HEK293 (cell line): ENCODE measurements around the gene PDE1C.

Experiments
- CTCF ChIA-PET: fragments of 350-600 bp; formaldehyde crosslinking; extraction: SDS; loops from one replicate; lab custom pipeline; 2021; ENCODE audit warnings: antibody characterized with exemption; lab: Yijun Ruan, JAX
- POLR2A ChIA-PET: fragments of 300-600 bp; formaldehyde crosslinking; extraction: SDS; loops from one replicate; lab custom pipeline; 2020; ENCODE audit warnings: antibody characterized with exemption, inconsistent platforms; lab: Yijun Ruan, JAX
- H3K27ac ChIP-seq: fragments of 200-500 bp; sonication (Bioruptor generic); 2 replicates; pipeline ENCODE4 v1.5.1; 2014; ENCODE audit warnings: low read depth, low read length, control low read depth, inconsistent platforms; ENCODE audit errors: extremely low read depth
- H3K36me3 ChIP-seq, 2 experiments: fragments of 200-500 bp in 1 of 2; sonication (Bioruptor generic) in 1 of 2; 1 replicate in 1 of 2; 2 replicates in 1 of 2; pipeline ENCODE4 v1.5.1; 2014 to 2017; ENCODE audit warnings: inconsistent platforms in 2 of 2, low read length in 2 of 2; ENCODE audit not compliant: control insufficient read depth in 2 of 2, insufficient read depth in 1 of 2
- H3K4me1 ChIP-seq: fragments of 200-500 bp; sonication (Bioruptor generic); 2 replicates; pipeline ENCODE4 v1.5.1; 2014; ENCODE audit warnings: mild to moderate bottlenecking, low read length, inconsistent platforms; ENCODE audit not compliant: control insufficient read depth, insufficient read depth
- H3K4me3 ChIP-seq: 2 replicates; pipeline ENCODE4 v1.5.1; 2011; ENCODE audit warnings: low read depth, mild to moderate bottlenecking, control low read depth, low read length, moderate library complexity
- H3K9me3 ChIP-seq: fragments of 200-500 bp; sonication (Bioruptor generic); 2 replicates; pipeline ENCODE4 v1.5.1; 2014; ENCODE audit warnings: low read depth, low read length, inconsistent platforms; ENCODE audit not compliant: control insufficient read depth, insufficient read depth
- BCL6B ChIP-seq: fragments of 450-650 bp; formaldehyde crosslinking; IDR thresholded peaks from 2 replicates; pipeline ENCODE4 v1.5.1; 2017; ENCODE audit warnings: missing biosample characterization, missing genetic modification characterization
- GFI1B ChIP-seq: fragments of 450-650 bp; formaldehyde crosslinking; IDR thresholded peaks from 2 replicates; pipeline ENCODE4 v1.5.1; 2016; ENCODE audit warnings: missing biosample characterization, missing genetic modification characterization
- GLI4 ChIP-seq: fragments of 450-650 bp; formaldehyde crosslinking; IDR thresholded peaks from 2 replicates; pipeline ENCODE4 v1.5.1; 2016; ENCODE audit warnings: missing biosample characterization, missing genetic modification characterization
- HIC1 ChIP-seq: fragments of 450-650 bp; formaldehyde crosslinking; IDR thresholded peaks from 2 replicates; pipeline ENCODE4 v1.5.1; 2016; ENCODE audit warnings: missing biosample characterization, missing genetic modification characterization
- KLF7 ChIP-seq: fragments of 450-650 bp; formaldehyde crosslinking; IDR thresholded peaks from 2 replicates; pipeline ENCODE4 v1.5.1; 2016; ENCODE audit warnings: missing biosample characterization, missing genetic modification characterization, borderline replicate concordance
- KLF8 ChIP-seq: fragments of 450-650 bp; formaldehyde crosslinking; IDR thresholded peaks from 2 replicates; pipeline ENCODE4 v1.5.1; 2016; ENCODE audit warnings: missing biosample characterization, missing genetic modification characterization
- ZBTB20 ChIP-seq: fragments of 450-650 bp; formaldehyde crosslinking; IDR thresholded peaks from 2 replicates; pipeline ENCODE4 v1.5.1; 2016; ENCODE audit warnings: missing biosample characterization, missing genetic modification characterization
- ZBTB8A ChIP-seq: fragments of 450-650 bp; formaldehyde crosslinking; IDR thresholded peaks from 2 replicates; pipeline ENCODE4 v1.5.1; 2016; ENCODE audit warnings: missing biosample characterization, missing genetic modification characterization
- ZFHX2 ChIP-seq: fragments of 450-650 bp; formaldehyde crosslinking; conservative IDR thresholded peaks from 2 replicates; pipeline ENCODE4 v1.5.1; 2016; ENCODE audit warnings: missing biosample characterization, missing genetic modification characterization
- ZFP3 ChIP-seq: fragments of 450-650 bp; formaldehyde crosslinking; IDR thresholded peaks from 2 replicates; pipeline ENCODE4 v1.5.1; 2016; ENCODE audit warnings: low read depth, missing biosample characterization, missing genetic modification characterization
- ZNF112 ChIP-seq: fragments of 450-650 bp; formaldehyde crosslinking; IDR thresholded peaks from 2 replicates; pipeline ENCODE4 v1.5.0; 2017; ENCODE audit warnings: missing biosample characterization, missing genetic modification characterization
- ZNF169 ChIP-seq: fragments of 450-650 bp; formaldehyde crosslinking; IDR thresholded peaks from 2 replicates; pipeline ENCODE4 v1.5.1; 2016; ENCODE audit warnings: missing biosample characterization, missing genetic modification characterization
- ZNF391 ChIP-seq: fragments of 450-650 bp; formaldehyde crosslinking; IDR thresholded peaks from 2 replicates; pipeline ENCODE4 v1.5.1; 2016; ENCODE audit warnings: low read depth, missing biosample characterization, missing genetic modification characterization, borderline replicate concordance
- ZNF426 ChIP-seq: fragments of 450-650 bp; formaldehyde crosslinking; IDR thresholded peaks from 2 replicates; pipeline ENCODE4 v1.5.1; 2017; ENCODE audit warnings: missing biosample characterization, missing genetic modification characterization, mild to moderate bottlenecking, inconsistent platforms, moderate library complexity
- ZNF548 ChIP-seq: fragments of 450-650 bp; formaldehyde crosslinking; IDR thresholded peaks from 2 replicates; pipeline ENCODE4 v1.5.1; 2016; ENCODE audit warnings: missing biosample characterization, missing genetic modification characterization
- ZNF596 ChIP-seq: fragments of 450-650 bp; IDR thresholded peaks from 2 replicates; pipeline ENCODE4 v1.5.0; 2018; ENCODE audit warnings: missing biosample characterization, mild to moderate bottlenecking, missing genetic modification characterization, moderate library complexity
- ZNF654 ChIP-seq: fragments of 450-650 bp; formaldehyde crosslinking; IDR thresholded peaks from 2 replicates; pipeline ENCODE4 v1.5.1; 2016; ENCODE audit warnings: low read depth, missing biosample characterization, missing genetic modification characterization
- ZNF837 ChIP-seq: fragments of 450-650 bp; formaldehyde crosslinking; IDR thresholded peaks from 2 replicates; pipeline ENCODE4 v1.5.1; 2016; ENCODE audit warnings: missing biosample characterization, missing genetic modification characterization

PDE1C gene

DNA sequence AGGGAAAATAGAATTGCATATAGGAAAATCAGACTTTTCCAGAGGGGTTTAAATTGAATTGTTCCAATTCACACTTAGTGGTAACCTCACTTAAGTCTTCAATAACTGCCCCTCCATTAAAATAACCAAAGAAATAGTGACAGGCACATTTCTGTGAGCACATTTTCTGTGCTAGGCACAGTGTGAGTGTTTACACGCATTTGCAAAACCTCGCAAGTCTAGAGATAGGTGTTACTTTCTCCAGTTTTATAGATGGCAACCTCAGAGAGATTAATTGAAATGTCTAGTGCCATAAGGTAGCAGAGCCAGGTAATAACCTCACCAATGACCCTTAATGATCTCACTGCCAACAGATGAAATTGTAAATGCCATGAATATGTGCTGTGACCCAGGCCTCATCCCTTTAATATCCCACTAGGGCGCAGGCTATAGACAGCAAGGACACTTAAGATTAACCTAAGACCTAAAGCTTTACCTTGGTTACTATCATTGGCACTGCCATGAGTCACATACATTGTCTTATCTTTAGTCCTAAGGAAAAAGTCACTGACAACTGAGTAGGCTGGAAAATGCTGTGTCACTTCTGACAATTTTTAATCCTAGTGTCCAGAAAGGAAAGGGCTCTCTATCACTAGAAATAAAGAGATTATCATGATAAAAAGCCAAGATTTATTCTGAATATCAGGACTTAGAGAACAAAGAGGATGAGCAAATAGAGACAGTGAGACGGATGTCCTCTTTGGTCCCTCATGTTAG is 195.4 kb downstream of the PDE1C start:
- TF ChIP-seq ZNF391 (tag by site-specific recombination) = no peak
- no peak for TF ChIP-seq ZNF548 (tag by site-specific recombination)
- TF ChIP-seq ZFHX2 (tag by site-specific recombination) = no peak
- TF ChIP-seq KLF7 (tag by site-specific recombination) = no peak
- no peak for TF ChIP-seq ZNF654 (tag by site-specific recombination)
- TF ChIP-seq ZNF426 (tag by site-specific recombination) = no peak
- TF ChIP-seq, all 188 proteins: peak for 0
- Histone ChIP-seq H3K4me1 (no peaks in the 10 kb centered on the region), H3K27ac (no peak overlapping the region), H3K9me3 (no peaks in the 10 kb centered on the region), H3K36me3 (no peaks in the 10 kb centered on the region), H3K4me3 (no peak overlapping the region)
- POLR2A ChIA-PET = no interaction called here
- CTCF ChIA-PET = no interaction called here

- POLR2A ChIA-PET = no interaction called here
- no peaks in the 10 kb centered on the region for H3K9me3 ChIP-seq
- no peak for TF ChIP-seq ZNF112 (tag by site-specific recombination)
- TF ChIP-seq HIC1 = no peak
- no peak for TF ChIP-seq KLF8 (tag by site-specific recombination)
- no peak for TF ChIP-seq BCL6B (tag by site-specific recombination)
- TF ChIP-seq ZBTB20 (tag by site-specific recombination) = no peak
- TF ChIP-seq GLI4 (tag by site-specific recombination) = no peak
- TF ChIP-seq ZNF596 (tag by site-specific recombination) = no peak
- TF ChIP-seq GFI1B (tag by site-specific recombination) = no peak
- TF ChIP-seq ZFP3 (tag by site-specific recombination) = no peak
- no peak for TF ChIP-seq ZNF169 (tag by site-specific recombination)
- TF ChIP-seq ZBTB8A (tag by site-specific recombination) = no peak
- no peak for TF ChIP-seq ZNF837
- no peaks in the 10 kb centered on the region for H3K36me3 ChIP-seq
- CTCF ChIA-PET = interaction anchor here (0.6 kb wide), 1 partner anchor 1884 kb away, joined by 3 read pairs; no protein-coding TSS in a partner anchor
- no peak overlapping the region for H3K4me3 ChIP-seq
- no peak overlapping the region for H3K27ac ChIP-seq
- no peaks in the 10 kb centered on the region for H3K4me1 ChIP-seq
Measured at GRCh38 chr7:31873816-31874597, 196.2 kb downstream of the PDE1C start.
